Nephron (organoid): Measurements from ENCODE around the gene HOXD11.

Experiments
- H3K27ac Mint-ChIP-seq, 3 experiments: 2 replicates each; pipeline ENCODE4 v1.8.0; 2020; ENCODE audit warnings: mixed read lengths in 3 of 3, mild to moderate bottlenecking in 2 of 3, moderate library complexity in 1 of 3
- H3K27me3 Mint-ChIP-seq: 2 replicates; pipeline ENCODE4 v1.8.0; 2021; ENCODE audit warnings: low read depth, mild to moderate bottlenecking, moderate library complexity, mixed read lengths
- H3K36me3 Mint-ChIP-seq: 2 replicates; pipeline ENCODE4 v1.8.0; 2020; ENCODE audit warnings: low read depth, mixed read lengths
- H3K4me1 Mint-ChIP-seq: 2 replicates; pipeline ENCODE4 v1.8.0; 2020; ENCODE audit warnings: mixed read lengths
- H3K4me3 Mint-ChIP-seq, 3 experiments: 2 replicates each; pipeline ENCODE4 v1.8.0; 2020; ENCODE audit warnings: mild to moderate bottlenecking in 3 of 3, mixed read lengths in 3 of 3, moderate library complexity in 2 of 3
- H3K9me3 Mint-ChIP-seq: 2 replicates; pipeline ENCODE4 v1.8.0; 2020; ENCODE audit warnings: mixed read lengths
- TF ChIP-seq, protein P1 (sequence below), 3 experiments: fragments of 200-600 bp; sonication (generic); IDR thresholded peaks; one replicate each; pipeline ENCODE4 v1.5.0; 2021; ENCODE audit warnings: antibody characterized with exemption in 3 of 3; ENCODE audit not compliant: unreplicated experiment in 3 of 3

The HOXD11 gene

DNA sequence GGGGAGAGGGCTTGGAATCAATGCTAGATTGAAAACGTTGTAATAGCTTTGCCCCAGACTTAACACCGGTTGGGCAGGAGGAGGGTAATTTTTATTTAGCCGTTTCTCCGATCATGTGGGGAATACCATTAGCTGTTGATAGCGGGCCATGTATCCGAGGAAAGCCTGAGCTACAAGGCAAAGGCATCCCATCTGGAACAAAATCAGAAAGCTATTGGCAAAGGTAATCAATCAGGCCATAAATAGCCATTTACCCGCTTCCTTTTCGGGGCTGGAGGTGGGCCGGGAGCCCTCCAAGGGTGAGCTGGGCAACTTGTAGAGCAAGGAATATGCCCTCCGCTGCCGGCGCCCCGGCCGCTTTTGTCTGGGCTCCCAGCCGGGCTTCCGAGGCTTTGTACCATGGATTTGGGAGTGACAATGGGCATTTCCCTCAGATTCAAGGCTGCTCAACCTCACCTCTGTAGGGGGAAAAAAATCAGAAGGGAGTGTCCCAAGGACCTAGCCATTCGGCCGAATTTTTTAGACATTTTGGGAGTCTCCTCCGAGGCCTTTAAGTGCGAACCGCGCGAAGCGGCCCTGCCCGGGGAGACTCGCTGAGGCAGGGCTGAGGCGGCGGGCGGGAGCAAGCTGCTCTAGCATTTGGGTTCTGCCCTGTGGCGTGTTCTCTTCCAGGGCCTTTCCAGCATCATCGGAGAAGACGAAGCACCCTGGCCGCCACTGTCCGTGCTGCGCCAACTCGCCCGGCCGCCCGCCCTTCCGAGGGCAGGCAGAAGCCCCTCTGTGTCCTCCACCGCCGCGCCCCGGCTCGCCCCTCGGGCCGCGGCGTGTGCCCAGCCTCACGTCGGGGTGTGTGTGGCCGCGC, 14.3 kb downstream of the HOXD11 start:
- H3K36me3 Mint-ChIP-seq, result peaks cover 65% of the 10 kb centered on the region
- peak overlapping the region; percentile 99 for H3K27ac Mint-ChIP-seq
- peaks cover 80% of the 10 kb centered on the region for H3K27me3 Mint-ChIP-seq
- peaks cover 50% of the 10 kb centered on the region for H3K4me1 Mint-ChIP-seq
- H3K9me3 Mint-ChIP-seq, result no peaks in the 10 kb centered on the region
- peak overlapping the region; percentile 78 to 91 (median 85) for H3K4me3 Mint-ChIP-seq
- TF ChIP-seq, protein P1, sequence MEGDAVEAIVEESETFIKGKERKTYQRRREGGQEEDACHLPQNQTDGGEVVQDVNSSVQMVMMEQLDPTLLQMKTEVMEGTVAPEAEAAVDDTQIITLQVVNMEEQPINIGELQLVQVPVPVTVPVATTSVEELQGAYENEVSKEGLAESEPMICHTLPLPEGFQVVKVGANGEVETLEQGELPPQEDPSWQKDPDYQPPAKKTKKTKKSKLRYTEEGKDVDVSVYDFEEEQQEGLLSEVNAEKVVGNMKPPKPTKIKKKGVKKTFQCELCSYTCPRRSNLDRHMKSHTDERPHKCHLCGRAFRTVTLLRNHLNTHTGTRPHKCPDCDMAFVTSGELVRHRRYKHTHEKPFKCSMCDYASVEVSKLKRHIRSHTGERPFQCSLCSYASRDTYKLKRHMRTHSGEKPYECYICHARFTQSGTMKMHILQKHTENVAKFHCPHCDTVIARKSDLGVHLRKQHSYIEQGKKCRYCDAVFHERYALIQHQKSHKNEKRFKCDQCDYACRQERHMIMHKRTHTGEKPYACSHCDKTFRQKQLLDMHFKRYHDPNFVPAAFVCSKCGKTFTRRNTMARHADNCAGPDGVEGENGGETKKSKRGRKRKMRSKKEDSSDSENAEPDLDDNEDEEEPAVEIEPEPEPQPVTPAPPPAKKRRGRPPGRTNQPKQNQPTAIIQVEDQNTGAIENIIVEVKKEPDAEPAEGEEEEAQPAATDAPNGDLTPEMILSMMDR (IDR thresholded peaks at IDR 0.05; ENCODE audit: unreplicated experiment in 3 of 3), result no peak

- Mint-ChIP-seq H3K27ac (peak overlapping the region; percentile 99), H3K4me1 (peaks cover 52% of the 10 kb centered on the region), H3K27me3 (peaks cover 73% of the 10 kb centered on the region), H3K9me3 (no peaks in the 10 kb centered on the region), H3K4me3 (peak overlapping the region; percentile 78 to 97 (median 96)), H3K36me3 (peaks cover 57% of the 10 kb centered on the region)
- TF ChIP-seq, protein P1 (IDR thresholded peaks at IDR 0.05; ENCODE audit: unreplicated experiment in 3 of 3), result peak in 1 of 3 experiments; percentile 27
These were observed 15.1 kb downstream of the HOXD11 start for GRCh38 chr2:176122052-176122682.

- no peaks in the 10 kb centered on the region for H3K9me3 Mint-ChIP-seq
- H3K36me3 Mint-ChIP-seq, result peaks cover 54% of the 10 kb centered on the region
- H3K4me1 Mint-ChIP-seq, result peaks cover 59% of the 10 kb centered on the region
- peaks cover 66% of the 10 kb centered on the region for H3K27me3 Mint-ChIP-seq
- peak within 1 kb of the TSS; percentile 91 to 97 (median 96) for H3K4me3 Mint-ChIP-seq
- peak within 1 kb of the TSS; percentile 99 to 100 (median 99) for H3K27ac Mint-ChIP-seq
- TF ChIP-seq, protein P1 (IDR thresholded peaks at IDR 0.05; ENCODE audit: unreplicated experiment in 3 of 3), result no peak
These were observed 15.8 kb downstream of the HOXD11 start, which contains the start of gene HOXD9 for GRCh38 chr2:176122683-176123410. Gene HOXD9, plus strand, starts transcription at chr2:176122719. Its CDS starts 50 bp downstream, at chr2:176122769.

DNA sequence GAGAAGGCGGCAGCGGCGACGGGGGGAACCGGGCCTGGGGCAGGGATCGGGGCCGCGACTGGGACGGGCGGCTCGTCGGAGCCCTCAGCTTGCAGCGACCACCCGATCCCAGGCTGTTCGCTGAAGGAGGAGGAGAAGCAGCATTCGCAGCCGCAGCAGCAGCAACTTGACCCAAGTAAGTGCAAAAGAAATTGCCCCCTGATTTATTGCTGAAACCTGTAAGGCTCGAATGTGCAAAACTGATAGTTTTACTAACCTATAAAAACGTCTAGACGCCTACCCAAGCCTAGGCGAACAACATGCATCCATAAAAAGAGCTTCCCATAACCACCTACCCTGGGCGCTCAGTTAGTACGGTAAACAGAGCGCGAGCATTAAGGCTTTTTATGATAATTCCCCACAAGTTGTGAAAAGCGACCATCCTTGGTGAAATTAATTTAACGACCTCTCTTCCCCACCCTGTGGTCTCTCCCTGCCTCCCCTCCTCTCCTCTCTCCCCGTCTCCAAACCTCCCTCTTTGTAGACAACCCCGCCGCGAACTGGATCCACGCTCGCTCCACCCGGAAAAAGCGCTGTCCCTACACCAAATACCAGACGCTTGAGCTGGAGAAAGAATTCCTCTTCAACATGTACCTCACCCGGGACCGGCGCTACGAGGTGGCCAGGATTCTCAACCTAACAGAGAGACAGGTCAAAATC, 16.5 kb downstream of the HOXD11 start:
- Mint-ChIP-seq H3K4me1 (peaks cover 66% of the 10 kb centered on the region), H3K4me3 (peak overlapping the region; percentile 91 to 95 (median 92)), H3K27ac (peak overlapping the region; percentile 99 to 100 (median 99)), H3K36me3 (peaks cover 47% of the 10 kb centered on the region), H3K27me3 (peaks cover 66% of the 10 kb centered on the region), H3K9me3 (no peaks in the 10 kb centered on the region)
- TF ChIP-seq, protein P1 (IDR thresholded peaks at IDR 0.05; ENCODE audit: unreplicated experiment in 3 of 3), result no peak

DNA sequence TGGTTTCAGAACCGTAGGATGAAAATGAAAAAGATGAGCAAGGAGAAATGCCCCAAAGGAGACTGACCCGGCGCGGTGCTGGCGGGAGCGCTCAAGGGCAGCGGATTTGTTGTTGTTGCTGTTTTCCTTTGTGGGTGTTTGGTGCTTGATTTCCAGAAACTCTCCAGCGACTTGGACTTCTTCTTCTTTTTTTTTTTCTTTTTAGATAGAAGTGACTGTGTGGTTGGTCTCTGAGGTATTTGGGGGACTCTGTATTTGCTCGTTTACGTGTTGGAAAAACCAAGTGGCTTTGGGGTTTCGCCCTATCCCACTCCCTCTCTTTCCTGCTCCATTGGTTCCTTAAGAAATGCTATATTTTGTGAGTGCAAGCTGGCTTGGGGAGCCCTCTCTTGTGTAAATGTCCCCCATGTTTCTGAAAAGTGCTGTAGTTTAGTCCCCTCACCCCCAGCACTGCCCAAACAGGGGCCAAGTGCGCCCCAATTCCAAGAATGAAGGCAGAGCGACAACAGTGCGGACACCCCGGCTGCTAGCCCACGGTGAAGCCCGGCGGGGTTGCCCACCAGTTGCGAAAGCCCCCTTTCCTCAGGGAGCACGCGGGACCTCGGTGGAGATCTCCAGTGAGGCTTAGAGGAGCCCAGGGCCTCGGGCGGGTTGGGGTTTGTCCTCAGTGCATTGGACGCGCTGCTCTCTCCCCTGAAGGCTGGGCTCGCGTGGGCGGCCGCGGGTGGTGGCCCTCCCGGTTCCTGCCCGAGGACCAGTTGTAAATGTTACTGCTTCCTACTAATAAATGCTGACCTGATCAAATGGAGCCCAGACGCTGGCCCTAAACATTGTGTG, 17.2 kb downstream of the HOXD11 start:
- Mint-ChIP-seq H3K9me3 (no peaks in the 10 kb centered on the region), H3K4me1 (peaks cover 66% of the 10 kb centered on the region), H3K27me3 (peaks cover 61% of the 10 kb centered on the region), H3K4me3 (peak overlapping the region; percentile 91 to 95 (median 92)), H3K36me3 (peaks cover 41% of the 10 kb centered on the region), H3K27ac (peak overlapping the region; percentile 99 to 100 (median 99))
- TF ChIP-seq, protein P1 (IDR thresholded peaks at IDR 0.05; ENCODE audit: unreplicated experiment in 3 of 3), result no peak
